ENCODE results near the gene SHPK.

GRCh38 chr17:3613124-3613523, 22.9 kb downstream of the SHPK start:
- TF ChIP-seq, protein P1, sequence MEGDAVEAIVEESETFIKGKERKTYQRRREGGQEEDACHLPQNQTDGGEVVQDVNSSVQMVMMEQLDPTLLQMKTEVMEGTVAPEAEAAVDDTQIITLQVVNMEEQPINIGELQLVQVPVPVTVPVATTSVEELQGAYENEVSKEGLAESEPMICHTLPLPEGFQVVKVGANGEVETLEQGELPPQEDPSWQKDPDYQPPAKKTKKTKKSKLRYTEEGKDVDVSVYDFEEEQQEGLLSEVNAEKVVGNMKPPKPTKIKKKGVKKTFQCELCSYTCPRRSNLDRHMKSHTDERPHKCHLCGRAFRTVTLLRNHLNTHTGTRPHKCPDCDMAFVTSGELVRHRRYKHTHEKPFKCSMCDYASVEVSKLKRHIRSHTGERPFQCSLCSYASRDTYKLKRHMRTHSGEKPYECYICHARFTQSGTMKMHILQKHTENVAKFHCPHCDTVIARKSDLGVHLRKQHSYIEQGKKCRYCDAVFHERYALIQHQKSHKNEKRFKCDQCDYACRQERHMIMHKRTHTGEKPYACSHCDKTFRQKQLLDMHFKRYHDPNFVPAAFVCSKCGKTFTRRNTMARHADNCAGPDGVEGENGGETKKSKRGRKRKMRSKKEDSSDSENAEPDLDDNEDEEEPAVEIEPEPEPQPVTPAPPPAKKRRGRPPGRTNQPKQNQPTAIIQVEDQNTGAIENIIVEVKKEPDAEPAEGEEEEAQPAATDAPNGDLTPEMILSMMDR (IDR thresholded peaks at IDR 0.05; ENCODE audit: low read depth, low read length, missing input control) = no peak
- TF ChIP-seq JUND (IDR thresholded peaks at IDR 0.05) (no peak), YY1 (IDR thresholded peaks at IDR 0.05) (no peak), EGR1 (IDR thresholded peaks at IDR 0.05; ENCODE audit: low read depth in 2 of 2) (no peak), RAD21 (IDR thresholded peaks at IDR 0.05) (no peak), HNF4A (conservative IDR thresholded peaks at IDR 0.05) (no peak), TAF1 (conservative IDR thresholded peaks at IDR 0.05) (no peak), ZBTB33 (IDR thresholded peaks at IDR 0.05) (no peak), MAX (IDR thresholded peaks at IDR 0.05) (no peak), SP1 (IDR thresholded peaks at IDR 0.05) (no peak)
- TF ChIP-seq, protein P2, sequence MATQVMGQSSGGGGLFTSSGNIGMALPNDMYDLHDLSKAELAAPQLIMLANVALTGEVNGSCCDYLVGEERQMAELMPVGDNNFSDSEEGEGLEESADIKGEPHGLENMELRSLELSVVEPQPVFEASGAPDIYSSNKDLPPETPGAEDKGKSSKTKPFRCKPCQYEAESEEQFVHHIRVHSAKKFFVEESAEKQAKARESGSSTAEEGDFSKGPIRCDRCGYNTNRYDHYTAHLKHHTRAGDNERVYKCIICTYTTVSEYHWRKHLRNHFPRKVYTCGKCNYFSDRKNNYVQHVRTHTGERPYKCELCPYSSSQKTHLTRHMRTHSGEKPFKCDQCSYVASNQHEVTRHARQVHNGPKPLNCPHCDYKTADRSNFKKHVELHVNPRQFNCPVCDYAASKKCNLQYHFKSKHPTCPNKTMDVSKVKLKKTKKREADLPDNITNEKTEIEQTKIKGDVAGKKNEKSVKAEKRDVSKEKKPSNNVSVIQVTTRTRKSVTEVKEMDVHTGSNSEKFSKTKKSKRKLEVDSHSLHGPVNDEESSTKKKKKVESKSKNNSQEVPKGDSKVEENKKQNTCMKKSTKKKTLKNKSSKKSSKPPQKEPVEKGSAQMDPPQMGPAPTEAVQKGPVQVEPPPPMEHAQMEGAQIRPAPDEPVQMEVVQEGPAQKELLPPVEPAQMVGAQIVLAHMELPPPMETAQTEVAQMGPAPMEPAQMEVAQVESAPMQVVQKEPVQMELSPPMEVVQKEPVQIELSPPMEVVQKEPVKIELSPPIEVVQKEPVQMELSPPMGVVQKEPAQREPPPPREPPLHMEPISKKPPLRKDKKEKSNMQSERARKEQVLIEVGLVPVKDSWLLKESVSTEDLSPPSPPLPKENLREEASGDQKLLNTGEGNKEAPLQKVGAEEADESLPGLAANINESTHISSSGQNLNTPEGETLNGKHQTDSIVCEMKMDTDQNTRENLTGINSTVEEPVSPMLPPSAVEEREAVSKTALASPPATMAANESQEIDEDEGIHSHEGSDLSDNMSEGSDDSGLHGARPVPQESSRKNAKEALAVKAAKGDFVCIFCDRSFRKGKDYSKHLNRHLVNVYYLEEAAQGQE (IDR thresholded peaks at IDR 0.05) = no peak
